ENCODE measurements around the gene MAPK10.

DNA sequence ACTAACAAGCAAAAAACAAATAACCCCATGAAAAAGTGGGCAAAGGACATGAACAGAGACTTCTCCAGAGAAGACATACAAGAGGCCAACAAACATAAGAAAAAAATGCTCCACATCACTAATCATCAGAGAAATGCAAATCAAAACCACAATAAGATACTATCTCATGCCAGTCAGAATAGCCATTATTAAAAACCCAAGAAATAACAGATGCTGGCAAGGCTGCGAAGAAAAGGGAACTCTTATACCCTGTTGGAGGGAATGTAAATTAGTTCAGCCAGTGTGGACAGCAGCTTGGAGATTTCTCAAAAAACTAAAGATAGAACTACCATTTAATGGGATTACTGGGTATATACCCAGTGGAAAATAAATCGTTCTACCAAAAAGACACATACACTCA, 79.6 kb downstream of the MAPK10 start:
- TF ChIP-seq, protein P1, sequence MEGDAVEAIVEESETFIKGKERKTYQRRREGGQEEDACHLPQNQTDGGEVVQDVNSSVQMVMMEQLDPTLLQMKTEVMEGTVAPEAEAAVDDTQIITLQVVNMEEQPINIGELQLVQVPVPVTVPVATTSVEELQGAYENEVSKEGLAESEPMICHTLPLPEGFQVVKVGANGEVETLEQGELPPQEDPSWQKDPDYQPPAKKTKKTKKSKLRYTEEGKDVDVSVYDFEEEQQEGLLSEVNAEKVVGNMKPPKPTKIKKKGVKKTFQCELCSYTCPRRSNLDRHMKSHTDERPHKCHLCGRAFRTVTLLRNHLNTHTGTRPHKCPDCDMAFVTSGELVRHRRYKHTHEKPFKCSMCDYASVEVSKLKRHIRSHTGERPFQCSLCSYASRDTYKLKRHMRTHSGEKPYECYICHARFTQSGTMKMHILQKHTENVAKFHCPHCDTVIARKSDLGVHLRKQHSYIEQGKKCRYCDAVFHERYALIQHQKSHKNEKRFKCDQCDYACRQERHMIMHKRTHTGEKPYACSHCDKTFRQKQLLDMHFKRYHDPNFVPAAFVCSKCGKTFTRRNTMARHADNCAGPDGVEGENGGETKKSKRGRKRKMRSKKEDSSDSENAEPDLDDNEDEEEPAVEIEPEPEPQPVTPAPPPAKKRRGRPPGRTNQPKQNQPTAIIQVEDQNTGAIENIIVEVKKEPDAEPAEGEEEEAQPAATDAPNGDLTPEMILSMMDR (IDR thresholded peaks at IDR 0.05; ENCODE audit: low read depth, low read length) = no peak
- TF ChIP-seq EZH2phosphoT487 (IDR thresholded peaks at IDR 0.05; ENCODE audit: low read depth) = no peak
